GM18511 (cell line): ENCODE data around the gene PPBP.
"Not testable (repeated sequence)": the region's sequence is repeated elsewhere in the genome, so short reads cannot be mapped to it uniquely, and the experiment has no call there.

Experiments used
- ATAC-seq: cut with Tn5 transposase; IDR thresholded peaks from one replicate; pipeline ENCODE4 v1.9.1; 2021; ENCODE audit warnings: mild to moderate bottlenecking, moderate library complexity; ENCODE audit not compliant: unreplicated experiment

PPBP gene

GRCh38 chr4:73998040-73999011 is 10.3 kb upstream of the PPBP start, which contains the start of gene CXCL5:
CXCL5 (minus strand) TSS chr4:73998677; CDS start chr4:73998581, 96 bp downstream.
- no peak for ATAC-seq

DNA sequence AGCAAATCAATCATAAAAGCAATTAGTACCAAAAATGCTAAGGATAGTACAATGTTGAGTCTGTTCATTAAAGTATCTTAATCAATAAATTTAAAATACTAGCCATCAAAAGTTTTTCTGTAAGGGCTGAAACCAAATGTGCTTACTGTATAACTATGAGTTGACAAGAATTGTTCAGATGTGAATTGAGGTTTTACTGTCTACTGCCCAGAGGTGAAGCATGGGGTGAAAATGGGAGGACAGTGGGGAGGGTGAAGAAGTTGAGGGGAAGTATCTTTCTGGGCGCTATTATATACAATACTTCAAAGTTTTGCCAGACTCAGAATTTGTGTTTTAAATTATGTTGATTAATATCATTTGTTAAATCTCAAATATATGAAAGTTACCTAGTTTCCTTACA is 4.1 kb upstream of the PPBP start:
- ATAC-seq: no peak

GRCh38 chr4:73991742-73992000 is 3.7 kb upstream of the PPBP start:
- ATAC-seq: no peak

GRCh38 chr4:73990988-73991741 is 3.2 kb upstream of the PPBP start:
- ATAC-seq: no peak

GRCh38 chr4:73989928-73990327 is 1.9 kb upstream of the PPBP start:
- ATAC-seq: no peak

- ATAC-seq: no peak
Observed at GRCh38 chr4:73989031-73989430, 1.0 kb upstream of the PPBP start.

DNA sequence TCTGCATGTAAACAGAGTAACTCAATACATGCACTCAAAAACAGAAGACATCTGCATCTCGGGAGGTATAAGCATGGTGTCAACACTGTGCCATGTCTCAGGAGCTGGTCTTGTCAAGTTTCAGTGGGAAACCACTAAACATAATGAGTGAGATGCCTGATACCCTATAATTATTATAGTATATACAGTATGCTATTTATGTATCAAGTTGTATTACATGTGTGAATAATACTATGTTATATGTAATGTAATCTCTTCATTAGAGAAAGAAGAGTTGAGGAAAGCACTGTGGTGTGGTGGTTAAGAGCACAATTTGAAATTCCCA is 2.5 kb downstream of the PPBP start:
- no peak for ATAC-seq

DNA sequence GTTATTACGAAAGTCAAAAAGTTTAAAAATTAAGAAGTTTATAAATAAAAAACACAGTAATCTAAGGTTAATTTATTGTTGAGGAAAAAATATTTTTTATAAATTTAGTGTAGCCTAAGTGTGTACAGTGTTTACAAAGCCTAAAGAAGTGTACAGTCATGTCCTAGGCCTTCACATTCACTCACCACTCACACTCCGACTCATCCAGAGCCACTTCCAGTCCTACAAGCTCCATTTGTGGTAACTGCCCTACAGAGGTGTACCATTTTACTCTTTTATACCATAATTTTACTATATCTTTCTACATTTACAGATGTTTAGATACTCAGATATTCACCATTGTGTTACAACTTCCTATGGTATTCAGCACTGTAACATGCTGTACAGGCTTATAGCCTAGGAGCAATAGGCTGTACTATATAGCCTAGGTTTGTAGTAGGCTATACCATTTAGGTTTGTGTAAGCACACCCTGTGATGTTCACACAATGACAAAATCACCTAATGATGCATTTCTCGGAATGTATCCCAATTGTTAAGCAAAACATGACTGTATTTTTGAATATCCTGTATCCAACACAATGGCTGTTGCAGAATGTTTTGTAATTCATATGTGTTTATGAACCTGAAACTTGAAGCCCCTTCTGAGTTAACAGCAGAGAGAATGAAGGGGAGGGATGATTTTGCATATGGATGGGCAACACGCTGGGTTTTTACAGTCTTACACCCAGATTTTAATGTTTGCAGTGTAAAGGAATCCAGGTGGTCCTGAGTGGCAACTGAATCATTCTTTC is 3.1 kb downstream of the PPBP start:
- no peak for ATAC-seq

- ATAC-seq: not testable (repeated sequence)
Observed at GRCh38 chr4:73981175-73981574, 6.8 kb downstream of the PPBP start.

GRCh38 chr4:73979407-73979957 is 8.5 kb downstream of the PPBP start:
- ATAC-seq: no peak

DNA sequence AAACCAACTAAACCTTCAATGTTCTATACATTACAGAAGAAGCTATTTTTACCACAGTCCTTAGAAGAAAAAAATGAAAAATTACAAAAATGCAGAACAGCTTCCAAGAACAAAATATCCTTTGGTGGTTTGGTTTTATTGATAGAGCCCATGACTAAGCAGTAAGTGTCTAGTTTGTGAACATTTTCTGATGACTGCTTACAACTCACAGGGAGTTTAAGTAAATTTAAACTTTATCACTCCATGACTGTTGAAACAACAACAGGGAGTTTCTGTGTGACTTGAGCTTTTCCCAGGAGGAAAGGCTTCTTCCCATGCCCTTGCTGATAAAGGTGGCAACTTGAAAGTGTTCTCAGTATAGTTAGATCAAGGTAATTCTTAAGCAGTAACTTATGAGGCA is 9.1 kb downstream of the PPBP start:
- ATAC-seq: no peak

GRCh38 chr4:73976716-73977115 is 11.3 kb downstream of the PPBP start:
- no peak for ATAC-seq

- no peak for ATAC-seq
Observed at GRCh38 chr4:73976217-73976616, 11.8 kb downstream of the PPBP start.

GRCh38 chr4:73974352-73974751 is 13.6 kb downstream of the PPBP start:
- ATAC-seq: no peak

DNA sequence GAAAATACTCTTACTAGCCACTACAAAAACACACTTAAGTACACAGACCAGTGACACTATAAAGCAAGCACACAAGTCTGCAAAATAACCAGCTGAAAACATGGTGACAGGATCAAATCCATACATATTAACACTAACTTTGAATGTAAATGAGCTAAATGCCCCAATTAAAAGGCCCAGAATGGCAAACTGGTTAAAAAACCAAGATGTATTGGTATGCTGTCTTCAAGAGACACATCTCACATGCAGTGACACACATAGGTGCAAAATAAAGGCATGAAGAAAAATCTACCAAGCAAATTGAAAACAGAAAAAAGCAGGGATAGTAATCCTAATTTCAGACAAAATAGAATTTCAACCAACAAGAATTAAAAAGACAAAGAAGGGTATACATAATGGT is 17.0 kb downstream of the PPBP start:
- ATAC-seq: no peak

GRCh38 chr4:73970011-73970410 is 18.0 kb downstream of the PPBP start:
- ATAC-seq: no peak

GRCh38 chr4:73967866-73968265 is 20.1 kb downstream of the PPBP start:
- no peak for ATAC-seq

DNA sequence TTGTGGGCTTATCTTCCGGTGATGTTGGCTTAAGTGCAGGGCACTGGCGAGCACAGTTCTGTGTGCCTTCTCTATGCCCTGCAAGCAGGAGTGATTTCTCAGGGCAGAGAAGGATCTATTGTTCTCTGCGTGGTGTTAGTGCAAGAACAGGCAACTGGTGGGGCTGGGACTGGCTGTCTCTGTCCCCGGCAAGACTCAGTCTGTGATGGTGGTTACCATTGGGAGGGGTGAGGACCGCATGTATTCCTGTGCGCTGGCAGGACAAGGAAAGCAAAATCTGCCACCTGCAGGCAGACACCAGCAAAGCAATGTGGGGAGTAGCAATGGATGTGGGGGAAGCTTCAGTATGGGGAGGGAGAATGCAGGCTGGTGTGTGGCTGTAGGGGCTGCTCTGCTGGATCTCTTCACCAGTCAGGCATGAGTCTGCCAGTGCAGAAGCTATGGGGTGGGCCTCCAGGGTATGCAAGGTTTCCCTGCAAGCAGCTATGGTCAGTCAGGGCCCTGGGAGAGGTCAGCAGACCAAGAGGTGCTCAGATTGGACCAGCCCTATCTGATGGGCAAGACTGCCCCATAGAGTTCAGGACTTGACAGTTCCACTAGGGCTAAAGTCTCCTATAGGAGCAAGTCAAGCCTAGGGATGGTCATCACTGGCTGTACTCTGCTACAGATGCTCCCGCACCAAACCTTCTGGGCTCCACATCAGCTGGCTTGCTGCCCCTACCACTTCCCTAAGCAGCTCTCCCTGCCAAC is 23.0 kb downstream of the PPBP start:
- ATAC-seq: no peak

DNA sequence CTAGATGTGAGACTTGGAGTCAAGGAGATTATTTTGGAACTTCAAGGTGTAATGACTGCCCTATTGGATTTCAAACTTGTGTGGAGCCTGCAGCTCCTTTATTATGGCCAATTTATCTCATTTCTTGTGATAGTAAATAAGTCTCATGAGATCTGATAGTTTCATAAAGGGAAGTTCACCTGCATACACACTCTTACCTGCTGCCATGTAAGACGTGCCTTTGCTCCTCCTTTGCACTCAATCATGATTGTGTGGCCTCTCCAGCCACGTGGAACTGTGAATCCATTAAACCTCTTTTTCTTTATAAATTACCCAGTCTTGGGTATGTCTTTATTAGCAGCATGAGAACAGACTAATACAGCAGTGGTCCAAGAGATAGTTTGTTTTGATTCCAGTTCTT is 25.3 kb downstream of the PPBP start:
- no peak for ATAC-seq

DNA sequence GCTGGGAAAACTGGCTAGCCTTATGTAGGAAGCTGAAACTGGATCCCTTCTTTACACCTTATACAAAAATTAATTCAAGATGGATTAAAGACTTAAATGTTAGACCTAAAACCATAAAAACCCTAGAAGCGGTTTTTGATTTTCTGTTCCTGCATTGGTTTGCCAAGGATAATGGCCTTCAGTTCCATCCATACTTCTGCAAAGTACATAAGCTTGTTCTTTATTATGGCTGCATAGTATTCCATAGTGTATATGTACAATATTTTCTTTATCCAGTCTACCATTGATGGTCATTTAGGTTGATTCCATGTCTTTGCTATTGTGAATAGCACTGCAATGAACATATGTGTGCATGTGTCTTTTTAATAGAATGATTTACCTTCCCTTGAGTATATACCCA is 28.9 kb downstream of the PPBP start:
- ATAC-seq: not testable (repeated sequence)

DNA sequence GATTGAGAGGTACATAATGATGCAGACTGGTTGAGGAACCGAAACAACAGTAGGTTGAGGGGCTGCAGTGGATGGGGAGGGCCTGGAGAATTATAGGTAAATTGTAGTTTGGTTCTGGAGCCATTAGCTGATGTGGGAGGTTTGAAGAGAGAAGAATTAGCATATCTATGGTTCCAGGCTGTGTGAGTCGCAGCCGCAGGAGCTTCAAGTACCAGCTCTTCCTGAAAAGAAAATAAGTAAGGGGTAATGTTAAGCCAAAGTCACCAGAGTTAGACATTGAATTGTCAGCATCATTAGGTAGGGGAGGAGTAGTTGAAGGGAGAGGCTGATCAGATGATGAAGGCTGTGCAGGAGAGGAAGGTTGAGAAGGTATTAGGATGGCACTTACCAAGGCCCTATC is 35.6 kb downstream of the PPBP start:
- ATAC-seq: no peak
